ENCODE data around the gene IGFBP2.

DNA sequence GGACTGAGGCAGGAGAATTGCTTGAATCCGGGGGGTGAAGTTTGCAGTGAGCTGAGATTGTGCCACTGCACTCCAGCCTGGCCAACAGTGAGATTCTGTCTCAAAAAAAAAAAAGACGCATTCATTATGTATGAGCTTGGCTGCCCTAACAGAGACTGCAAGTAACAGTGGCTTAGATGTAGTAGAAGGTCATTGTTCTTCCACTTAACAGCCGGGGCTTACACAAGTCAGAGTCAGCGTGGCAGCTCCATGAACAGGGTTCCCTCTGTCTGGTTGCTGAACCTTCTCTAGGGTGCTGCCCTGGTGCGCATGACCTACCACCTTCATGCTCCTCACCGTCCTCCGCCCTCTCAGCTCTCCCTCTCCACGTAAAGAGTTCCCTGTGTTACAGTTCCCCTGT, 49.1 kb upstream of the IGFBP2 start:
- TF ChIP-seq CTCF (IDR thresholded peaks at IDR 0.05) (no peak), POLR2A (IDR thresholded peaks at IDR 0.05) (no peak)
